Measurements from ENCODE around the gene LDLR.
"Not testable (repeated sequence)": the region's sequence is repeated elsewhere in the genome, so short reads cannot be mapped to it uniquely, and the experiment has no call there.

The LDLR gene

GRCh38 chr19:11105014-11105636, 15.9 kb downstream of the LDLR start:
- no peak for DNase-seq (ENCODE audit: low read depth)

DNA sequence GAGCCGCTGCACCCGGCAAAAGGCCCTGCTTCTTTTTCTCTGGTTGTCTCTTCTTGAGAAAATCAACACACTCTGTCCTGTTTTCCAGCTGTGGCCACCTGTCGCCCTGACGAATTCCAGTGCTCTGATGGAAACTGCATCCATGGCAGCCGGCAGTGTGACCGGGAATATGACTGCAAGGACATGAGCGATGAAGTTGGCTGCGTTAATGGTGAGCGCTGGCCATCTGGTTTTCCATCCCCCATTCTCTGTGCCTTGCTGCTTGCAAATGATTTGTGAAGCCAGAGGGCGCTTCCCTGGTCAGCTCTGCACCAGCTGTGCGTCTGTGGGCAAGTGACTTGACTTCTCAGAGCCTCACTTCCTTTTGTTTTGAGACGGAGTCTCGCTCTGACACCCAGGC, 17.2 kb downstream of the LDLR start:
- DNase-seq (ENCODE audit: low read depth): no peak

GRCh38 chr19:11108746-11109145, 19.5 kb downstream of the LDLR start:
- DNase-seq (ENCODE audit: low read depth): no peak

- no peak for DNase-seq (ENCODE audit: low read depth)
Observed at GRCh38 chr19:11111117-11111770, 22.0 kb downstream of the LDLR start.

GRCh38 chr19:11111771-11112144, 22.5 kb downstream of the LDLR start:
- DNase-seq (ENCODE audit: low read depth): no peak

DNA sequence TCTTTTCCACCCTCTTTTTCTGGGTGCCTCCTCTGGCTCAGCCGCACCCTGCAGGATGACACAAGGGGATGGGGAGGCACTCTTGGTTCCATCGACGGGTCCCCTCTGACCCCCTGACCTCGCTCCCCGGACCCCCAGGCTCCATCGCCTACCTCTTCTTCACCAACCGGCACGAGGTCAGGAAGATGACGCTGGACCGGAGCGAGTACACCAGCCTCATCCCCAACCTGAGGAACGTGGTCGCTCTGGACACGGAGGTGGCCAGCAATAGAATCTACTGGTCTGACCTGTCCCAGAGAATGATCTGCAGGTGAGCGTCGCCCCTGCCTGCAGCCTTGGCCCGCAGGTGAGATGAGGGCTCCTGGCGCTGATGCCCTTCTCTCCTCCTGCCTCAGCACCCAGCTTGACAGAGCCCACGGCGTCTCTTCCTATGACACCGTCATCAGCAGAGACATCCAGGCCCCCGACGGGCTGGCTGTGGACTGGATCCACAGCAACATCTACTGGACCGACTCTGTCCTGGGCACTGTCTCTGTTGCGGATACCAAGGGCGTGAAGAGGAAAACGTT, 24.0 kb downstream of the LDLR start:
- no peak for DNase-seq (ENCODE audit: low read depth)

DNA sequence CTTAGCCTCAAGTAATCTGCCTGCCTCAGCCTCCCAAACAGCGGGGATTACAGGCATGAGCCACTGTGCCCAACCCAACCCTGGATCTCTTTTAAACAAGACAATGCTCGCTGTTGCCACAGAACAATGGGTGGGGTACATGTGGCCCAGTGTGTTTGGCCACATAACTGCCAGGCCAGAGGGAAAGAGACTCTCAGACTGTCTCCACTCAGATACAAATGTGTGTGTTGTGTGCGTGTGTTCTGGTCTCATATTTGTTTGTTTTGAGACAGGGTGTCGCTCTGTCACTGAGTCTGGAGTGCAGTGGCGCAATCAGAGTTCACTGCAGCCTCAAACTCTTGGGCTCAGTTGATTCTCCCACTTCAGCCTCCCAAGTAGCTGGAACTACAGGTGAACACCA, 25.8 kb downstream of the LDLR start:
- DNase-seq (ENCODE audit: low read depth): no peak

- no peak for DNase-seq (ENCODE audit: low read depth)
Observed at GRCh38 chr19:11115895-11116446, 26.7 kb downstream of the LDLR start.

- DNase-seq (ENCODE audit: low read depth): no peak
Observed at GRCh38 chr19:11116507-11116906, 27.2 kb downstream of the LDLR start.

GRCh38 chr19:11121963-11122362, 32.7 kb downstream of the LDLR start:
- not testable (repeated sequence) for DNase-seq (ENCODE audit: low read depth)

DNA sequence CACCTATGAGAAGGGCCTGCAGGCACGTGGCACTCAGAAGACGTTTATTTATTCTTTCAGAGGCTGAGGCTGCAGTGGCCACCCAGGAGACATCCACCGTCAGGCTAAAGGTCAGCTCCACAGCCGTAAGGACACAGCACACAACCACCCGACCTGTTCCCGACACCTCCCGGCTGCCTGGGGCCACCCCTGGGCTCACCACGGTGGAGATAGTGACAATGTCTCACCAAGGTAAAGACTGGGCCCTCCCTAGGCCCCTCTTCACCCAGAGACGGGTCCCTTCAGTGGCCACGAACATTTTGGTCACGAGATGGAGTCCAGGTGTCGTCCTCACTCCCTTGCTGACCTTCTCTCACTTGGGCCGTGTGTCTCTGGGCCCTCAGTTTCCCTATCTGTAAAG, 33.9 kb downstream of the LDLR start:
- DNase-seq (ENCODE audit: low read depth): no peak

- not testable (repeated sequence) for DNase-seq (ENCODE audit: low read depth)
Observed at GRCh38 chr19:11124157-11124556, 34.9 kb downstream of the LDLR start.

DNA sequence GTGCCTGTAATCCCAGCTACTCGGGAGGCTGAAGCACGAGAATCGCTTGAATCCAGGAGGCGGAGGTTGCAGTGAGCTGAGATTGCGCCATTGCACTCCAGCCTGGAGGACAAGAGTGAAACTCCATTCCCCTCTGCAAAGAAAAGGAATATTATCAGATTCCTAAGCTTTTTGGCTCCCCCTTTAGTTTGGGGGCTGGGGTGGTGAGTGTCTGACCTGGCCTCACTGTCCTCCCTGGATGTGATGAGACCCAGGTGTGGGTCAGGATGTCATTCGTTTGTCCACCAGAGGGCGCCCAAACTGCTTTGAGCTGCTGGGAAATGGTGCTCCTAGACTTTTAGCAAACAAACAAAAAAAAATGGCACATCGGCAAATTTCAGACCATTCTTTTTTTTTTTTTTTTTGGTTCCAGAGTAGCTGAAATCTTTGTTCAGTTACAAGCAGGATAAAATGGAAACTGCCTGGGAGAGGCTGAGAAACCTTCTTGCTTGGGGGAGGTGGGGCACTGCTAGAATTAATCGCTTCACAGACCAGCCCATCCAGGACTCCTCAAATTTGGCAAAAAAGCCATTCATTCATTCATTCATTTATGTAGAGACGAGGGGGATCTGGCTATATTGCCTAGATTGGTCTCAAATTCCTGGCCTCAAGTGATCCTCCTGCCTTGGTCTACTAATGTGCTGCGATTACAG, 36.9 kb downstream of the LDLR start:
- DNase-seq (ENCODE audit: low read depth): peak; percentile 63

- no peak for DNase-seq (ENCODE audit: low read depth)
Observed at GRCh38 chr19:11127905-11128304, 38.6 kb downstream of the LDLR start.

- DNase-seq (ENCODE audit: low read depth): peak; percentile 52
Observed at GRCh38 chr19:11130824-11131455, 41.7 kb downstream of the LDLR start.

- DNase-seq (ENCODE audit: low read depth): no peak
Observed at GRCh38 chr19:11131471-11131870, 42.2 kb downstream of the LDLR start.

- DNase-seq (ENCODE audit: low read depth): no peak
Observed at GRCh38 chr19:11136400-11137101, 47.3 kb downstream of the LDLR start.

DNA sequence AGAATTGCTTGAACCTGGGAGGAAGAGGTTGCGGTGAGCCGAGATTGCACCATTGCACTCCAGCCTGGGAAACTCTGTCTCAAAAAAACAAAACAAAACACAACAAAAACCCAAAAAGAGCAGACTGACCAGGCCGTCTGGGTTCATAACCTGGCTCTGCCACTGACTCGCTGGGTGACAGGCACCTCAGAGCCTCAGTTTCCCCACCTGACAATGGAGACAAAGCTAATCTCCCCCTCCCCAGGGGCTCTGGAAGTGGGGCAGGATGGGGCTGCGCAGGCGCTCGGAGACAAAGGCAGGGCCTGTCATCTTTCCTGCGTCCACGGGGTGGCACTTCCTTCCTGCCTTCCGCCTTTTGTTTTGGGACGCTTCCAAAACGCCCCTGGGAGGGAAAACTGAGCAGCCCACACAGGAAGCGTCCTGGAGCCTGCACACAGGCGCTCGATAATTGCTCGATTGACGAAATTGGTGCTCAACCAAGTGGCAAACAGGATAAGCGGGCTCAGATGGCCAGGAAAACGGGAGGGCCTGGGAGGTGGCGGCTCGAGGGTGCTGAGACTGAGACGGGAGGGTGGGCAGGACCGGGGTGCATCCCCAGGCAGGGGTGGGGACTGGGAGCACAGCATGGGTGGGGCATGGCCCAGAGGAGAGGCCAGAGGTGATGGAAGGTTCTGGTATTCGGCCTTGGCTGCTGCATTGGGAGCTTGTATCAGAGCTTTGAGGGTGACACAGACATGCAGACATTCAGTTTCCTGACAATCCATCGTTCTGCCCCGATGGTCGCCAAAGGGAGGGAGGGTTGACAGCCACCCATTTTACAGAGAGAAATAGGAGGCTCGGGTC, 48.5 kb downstream of the LDLR start:
- DNase-seq (ENCODE audit: low read depth): peak; percentile 35

DNA sequence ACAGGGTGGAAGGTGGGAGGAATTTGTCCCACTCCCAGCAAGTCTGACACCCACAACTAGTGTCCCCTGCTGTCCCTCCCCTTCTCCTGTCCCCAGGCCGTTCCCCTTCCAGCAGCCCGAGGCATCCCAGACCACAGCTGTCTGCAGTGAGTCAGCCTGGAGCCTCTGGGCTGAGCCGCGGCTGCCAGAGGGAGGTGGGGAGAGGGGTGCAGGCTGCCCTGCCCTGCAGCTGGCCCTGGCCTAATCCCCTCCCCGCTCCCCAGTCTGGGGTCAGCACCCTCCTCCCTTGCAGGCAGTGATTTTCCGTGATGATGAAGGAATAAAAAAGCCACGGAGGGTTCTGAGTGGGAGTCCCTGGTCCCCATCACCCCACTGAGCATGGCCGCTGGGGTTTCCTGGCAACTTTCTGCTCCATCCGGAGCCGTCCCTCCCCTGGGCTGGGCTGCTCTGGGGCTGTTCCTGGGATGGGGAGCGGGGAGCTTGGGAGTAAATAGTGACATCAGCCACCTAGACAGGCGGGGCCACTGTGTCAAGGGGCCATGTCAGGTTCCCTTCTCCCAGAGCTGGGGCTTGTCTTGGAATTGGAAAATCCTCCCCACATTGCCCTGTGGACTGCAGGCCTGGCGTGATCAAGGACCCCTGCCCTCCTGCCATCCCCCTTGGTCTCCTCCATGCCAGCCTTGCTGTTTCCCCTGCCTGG, 49.5 kb downstream of the LDLR start:
- DNase-seq (ENCODE audit: low read depth): no peak

DNA sequence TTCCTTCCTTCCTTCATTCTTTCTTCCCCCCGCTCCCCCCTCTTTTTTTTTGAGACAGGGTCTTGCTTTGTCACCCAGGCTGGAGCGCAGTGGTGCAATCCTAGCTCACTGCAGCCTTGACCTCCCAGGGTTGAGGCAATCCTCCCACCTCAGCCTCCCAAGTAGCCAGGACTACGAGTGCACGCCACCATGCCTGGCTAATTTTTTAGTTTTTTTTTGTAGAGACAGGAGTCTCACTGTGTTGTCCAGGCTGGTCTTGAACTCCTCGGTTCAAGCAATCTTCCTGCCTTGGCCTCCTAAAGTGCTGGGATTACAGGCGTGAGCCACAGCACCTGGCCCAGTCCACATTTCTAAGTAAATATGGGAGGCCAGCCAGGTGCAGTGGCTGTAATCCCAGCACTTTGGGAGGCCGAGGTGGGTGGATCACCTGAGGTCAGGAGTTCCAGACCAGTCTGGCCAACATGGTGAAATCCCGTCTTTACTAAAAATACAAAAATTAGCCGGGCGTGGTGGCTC, 50.8 kb downstream of the LDLR start:
- DNase-seq (ENCODE audit: low read depth): not testable (repeated sequence)

Data from T follicular helper cell (primary cell).